ENCODE results near the gene GZF1.

GZF1 gene

DNA sequence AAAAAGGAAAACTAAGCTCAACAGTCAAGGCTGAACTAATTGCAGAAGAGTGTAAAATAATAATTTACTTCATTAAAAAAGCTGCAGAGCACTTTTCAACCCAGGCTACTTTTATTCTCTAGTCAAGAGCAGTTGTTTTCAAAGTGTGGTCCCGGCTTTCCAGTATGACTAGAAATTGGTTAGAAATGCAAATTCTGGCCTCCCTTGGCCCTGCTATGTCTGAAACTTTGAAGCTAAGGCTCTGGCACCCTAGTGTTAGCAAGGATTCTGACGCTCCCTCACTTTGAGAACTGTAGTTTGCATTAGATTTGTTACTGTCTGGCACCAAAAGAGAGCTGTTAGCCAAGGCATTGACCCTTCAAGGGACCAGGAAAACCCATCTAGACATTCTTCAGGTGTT is 20.9 kb upstream of the GZF1 start:
- H3K9ac ChIP-seq (ENCODE audit: low read length), result no peak overlapping the region
- H3F3A ChIP-seq (ENCODE audit: insufficient read depth), result no peaks in the 10 kb centered on the region
- H3K36me3 ChIP-seq (ENCODE audit: low read length), result no peaks in the 10 kb centered on the region
- H4K20me1 ChIP-seq (ENCODE audit: low read depth, low read length), result no peaks in the 10 kb centered on the region
- H3K9me2 ChIP-seq (replicated peaks; ENCODE audit: insufficient read depth, low read length), result no peaks in the 10 kb centered on the region
- H3K4me2 ChIP-seq (ENCODE audit: low read depth, low read length, poor library complexity, severe bottlenecking), result no peak overlapping the region
- H3K27ac ChIP-seq (ENCODE audit: low read depth, low read length), result no peak overlapping the region
- no peaks in the 10 kb centered on the region for H3K79me2 ChIP-seq (ENCODE audit: insufficient read depth, low read length)
- no peaks in the 10 kb centered on the region for H3K9me3 ChIP-seq (ENCODE audit: insufficient read depth, low read length)
- H3K4me3 ChIP-seq (ENCODE audit: insufficient read depth, low read length, poor library complexity, severe bottlenecking), result no peak overlapping the region
- TF ChIP-seq, protein P1, sequence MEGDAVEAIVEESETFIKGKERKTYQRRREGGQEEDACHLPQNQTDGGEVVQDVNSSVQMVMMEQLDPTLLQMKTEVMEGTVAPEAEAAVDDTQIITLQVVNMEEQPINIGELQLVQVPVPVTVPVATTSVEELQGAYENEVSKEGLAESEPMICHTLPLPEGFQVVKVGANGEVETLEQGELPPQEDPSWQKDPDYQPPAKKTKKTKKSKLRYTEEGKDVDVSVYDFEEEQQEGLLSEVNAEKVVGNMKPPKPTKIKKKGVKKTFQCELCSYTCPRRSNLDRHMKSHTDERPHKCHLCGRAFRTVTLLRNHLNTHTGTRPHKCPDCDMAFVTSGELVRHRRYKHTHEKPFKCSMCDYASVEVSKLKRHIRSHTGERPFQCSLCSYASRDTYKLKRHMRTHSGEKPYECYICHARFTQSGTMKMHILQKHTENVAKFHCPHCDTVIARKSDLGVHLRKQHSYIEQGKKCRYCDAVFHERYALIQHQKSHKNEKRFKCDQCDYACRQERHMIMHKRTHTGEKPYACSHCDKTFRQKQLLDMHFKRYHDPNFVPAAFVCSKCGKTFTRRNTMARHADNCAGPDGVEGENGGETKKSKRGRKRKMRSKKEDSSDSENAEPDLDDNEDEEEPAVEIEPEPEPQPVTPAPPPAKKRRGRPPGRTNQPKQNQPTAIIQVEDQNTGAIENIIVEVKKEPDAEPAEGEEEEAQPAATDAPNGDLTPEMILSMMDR (IDR thresholded peaks at IDR 0.05; ENCODE audit: insufficient read depth, low read length, poor library complexity, severe bottlenecking), result no peak
- no peak for TF ChIP-seq EZH2phosphoT487 (conservative IDR thresholded peaks at IDR 0.05; ENCODE audit: low read length)
- no peak overlapping the region for H2AFZ ChIP-seq (ENCODE audit: low read depth, low read length, severe bottlenecking)
- no peaks in the 10 kb centered on the region for H3K27me3 ChIP-seq (ENCODE audit: low read length)

DNA sequence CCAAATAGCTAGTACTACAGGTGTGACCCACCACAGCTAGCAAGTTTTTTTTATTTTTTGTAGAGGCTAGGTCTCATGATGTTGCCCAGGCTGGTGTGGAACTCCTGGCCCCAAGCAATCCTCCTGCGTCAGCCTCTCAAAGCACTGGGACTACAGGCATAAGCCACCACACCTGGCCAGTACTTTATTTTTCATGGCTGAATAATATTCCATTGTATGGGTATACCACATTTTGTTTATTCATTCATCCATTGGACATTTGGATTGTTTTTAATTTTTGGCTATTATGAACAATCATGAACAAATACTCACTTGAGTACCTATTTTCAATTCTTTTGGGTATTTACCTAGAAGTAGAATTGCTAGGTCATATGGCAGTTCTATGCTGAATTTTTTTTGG is 18.4 kb upstream of the GZF1 start:
- Histone ChIP-seq H3K36me3 (ENCODE audit: low read length) (no peaks in the 10 kb centered on the region), H2AFZ (ENCODE audit: low read depth, low read length, severe bottlenecking) (no peak overlapping the region), H3F3A (ENCODE audit: insufficient read depth) (no peaks in the 10 kb centered on the region), H3K4me2 (ENCODE audit: low read depth, low read length, poor library complexity, severe bottlenecking) (no peak overlapping the region), H3K27ac (ENCODE audit: low read depth, low read length) (no peak overlapping the region), H3K4me3 (ENCODE audit: insufficient read depth, low read length, poor library complexity, severe bottlenecking) (no peak overlapping the region), H3K9me2 (replicated peaks; ENCODE audit: insufficient read depth, low read length) (no peaks in the 10 kb centered on the region), H4K20me1 (ENCODE audit: low read depth, low read length) (no peaks in the 10 kb centered on the region), H3K79me2 (ENCODE audit: insufficient read depth, low read length) (no peaks in the 10 kb centered on the region), H3K9ac (ENCODE audit: low read length) (no peak overlapping the region), H3K27me3 (ENCODE audit: low read length) (no peaks in the 10 kb centered on the region), H3K9me3 (ENCODE audit: insufficient read depth, low read length) (no peaks in the 10 kb centered on the region)
- TF ChIP-seq, protein P1 (IDR thresholded peaks at IDR 0.05; ENCODE audit: insufficient read depth, low read length, poor library complexity, severe bottlenecking), result no peak
- no peak for TF ChIP-seq EZH2phosphoT487 (conservative IDR thresholded peaks at IDR 0.05; ENCODE audit: low read length)

- no peak overlapping the region for H3K27ac ChIP-seq (ENCODE audit: low read depth, low read length)
- no peak overlapping the region for H3K9ac ChIP-seq (ENCODE audit: low read length)
- H3K4me2 ChIP-seq (ENCODE audit: low read depth, low read length, poor library complexity, severe bottlenecking), result no peak overlapping the region
- no peak overlapping the region for H2AFZ ChIP-seq (ENCODE audit: low read depth, low read length, severe bottlenecking)
- no peaks in the 10 kb centered on the region for H3K36me3 ChIP-seq (ENCODE audit: low read length)
- no peaks in the 10 kb centered on the region for H3K27me3 ChIP-seq (ENCODE audit: low read length)
- H3K4me3 ChIP-seq (ENCODE audit: insufficient read depth, low read length, poor library complexity, severe bottlenecking), result no peak overlapping the region
- no peaks in the 10 kb centered on the region for H3K79me2 ChIP-seq (ENCODE audit: insufficient read depth, low read length)
- TF ChIP-seq, protein P1 (IDR thresholded peaks at IDR 0.05; ENCODE audit: insufficient read depth, low read length, poor library complexity, severe bottlenecking), result no peak
- TF ChIP-seq EZH2phosphoT487 (conservative IDR thresholded peaks at IDR 0.05; ENCODE audit: low read length), result no peak
- H3K9me3 ChIP-seq (ENCODE audit: insufficient read depth, low read length), result no peaks in the 10 kb centered on the region
- no peaks in the 10 kb centered on the region for H4K20me1 ChIP-seq (ENCODE audit: low read depth, low read length)
- no peaks in the 10 kb centered on the region for H3K9me2 ChIP-seq (replicated peaks; ENCODE audit: insufficient read depth, low read length)
- no peaks in the 10 kb centered on the region for H3F3A ChIP-seq (ENCODE audit: insufficient read depth)
These were observed 17.6 kb upstream of the GZF1 start for GRCh38 chr20:23344336-23344735.
